GM12864 (cell line): ENCODE results near the gene TMEM259.

ENCODE experiments used
- DNase-seq: peaks from one replicate; pipeline ENCODE4 v3.0.0-alpha.2; 2011; ENCODE audit warnings: low read depth
- H3K4me3 ChIP-seq: 2 replicates; pipeline ENCODE4 v1.5.1; 2011; ENCODE audit warnings: mild to moderate bottlenecking, low read depth, low read length, control low read depth
- TF ChIP-seq, protein P1 (sequence below): IDR thresholded peaks from 2 replicates; pipeline ENCODE4 v1.5.1; 2011; ENCODE audit warnings: low read depth, mild to moderate bottlenecking, moderate library complexity, low read length, control low read depth, inconsistent platforms; ENCODE audit errors: missing control alignments

Gene TMEM259

DNA sequence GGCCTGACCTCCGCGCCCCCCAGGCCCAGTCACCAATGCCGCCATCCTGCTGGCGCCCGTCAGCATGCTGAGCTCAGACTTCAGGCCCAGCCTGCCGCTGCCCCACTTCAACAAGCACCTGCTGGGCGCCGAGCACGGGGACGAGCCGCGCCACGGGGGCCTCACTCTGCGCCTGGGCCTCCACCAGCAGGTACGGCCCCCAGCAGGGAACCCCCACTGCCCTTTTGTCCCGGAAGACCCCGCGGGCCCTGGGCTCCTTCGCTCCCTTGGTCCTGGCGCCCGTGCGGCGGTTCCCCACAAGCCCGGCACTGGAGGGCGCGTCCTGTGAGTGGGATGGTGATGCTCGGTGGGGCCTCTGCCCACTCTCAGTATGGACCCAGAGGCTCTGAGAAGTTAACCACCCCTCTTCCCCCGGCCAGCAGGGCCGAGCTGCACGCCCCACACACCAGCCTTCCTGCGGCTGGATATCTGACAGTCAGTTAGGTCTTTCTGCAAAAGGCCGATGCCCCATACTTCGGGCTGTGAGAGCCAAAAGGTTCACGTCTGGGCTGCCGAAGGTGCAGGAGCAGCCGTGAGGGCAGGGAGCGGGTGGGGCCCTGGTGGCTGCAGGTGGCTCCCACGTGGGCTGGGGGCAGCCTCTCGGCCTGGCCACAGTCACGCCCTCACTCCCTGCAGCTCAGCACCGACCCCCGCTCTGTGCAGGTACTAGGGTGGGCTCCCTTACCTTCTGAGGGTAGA, 28.8 kb downstream of the TMEM259 start:
- DNase-seq, result no peak
- H3K4me3 ChIP-seq, result no peak overlapping the region
- TF ChIP-seq, protein P1, sequence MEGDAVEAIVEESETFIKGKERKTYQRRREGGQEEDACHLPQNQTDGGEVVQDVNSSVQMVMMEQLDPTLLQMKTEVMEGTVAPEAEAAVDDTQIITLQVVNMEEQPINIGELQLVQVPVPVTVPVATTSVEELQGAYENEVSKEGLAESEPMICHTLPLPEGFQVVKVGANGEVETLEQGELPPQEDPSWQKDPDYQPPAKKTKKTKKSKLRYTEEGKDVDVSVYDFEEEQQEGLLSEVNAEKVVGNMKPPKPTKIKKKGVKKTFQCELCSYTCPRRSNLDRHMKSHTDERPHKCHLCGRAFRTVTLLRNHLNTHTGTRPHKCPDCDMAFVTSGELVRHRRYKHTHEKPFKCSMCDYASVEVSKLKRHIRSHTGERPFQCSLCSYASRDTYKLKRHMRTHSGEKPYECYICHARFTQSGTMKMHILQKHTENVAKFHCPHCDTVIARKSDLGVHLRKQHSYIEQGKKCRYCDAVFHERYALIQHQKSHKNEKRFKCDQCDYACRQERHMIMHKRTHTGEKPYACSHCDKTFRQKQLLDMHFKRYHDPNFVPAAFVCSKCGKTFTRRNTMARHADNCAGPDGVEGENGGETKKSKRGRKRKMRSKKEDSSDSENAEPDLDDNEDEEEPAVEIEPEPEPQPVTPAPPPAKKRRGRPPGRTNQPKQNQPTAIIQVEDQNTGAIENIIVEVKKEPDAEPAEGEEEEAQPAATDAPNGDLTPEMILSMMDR, result no peak

GRCh38 chr19:991174-991931, 29.6 kb downstream of the TMEM259 start:
- no peak for DNase-seq
- H3K4me3 ChIP-seq, result no peak overlapping the region
- TF ChIP-seq, protein P1, result no peak

DNA sequence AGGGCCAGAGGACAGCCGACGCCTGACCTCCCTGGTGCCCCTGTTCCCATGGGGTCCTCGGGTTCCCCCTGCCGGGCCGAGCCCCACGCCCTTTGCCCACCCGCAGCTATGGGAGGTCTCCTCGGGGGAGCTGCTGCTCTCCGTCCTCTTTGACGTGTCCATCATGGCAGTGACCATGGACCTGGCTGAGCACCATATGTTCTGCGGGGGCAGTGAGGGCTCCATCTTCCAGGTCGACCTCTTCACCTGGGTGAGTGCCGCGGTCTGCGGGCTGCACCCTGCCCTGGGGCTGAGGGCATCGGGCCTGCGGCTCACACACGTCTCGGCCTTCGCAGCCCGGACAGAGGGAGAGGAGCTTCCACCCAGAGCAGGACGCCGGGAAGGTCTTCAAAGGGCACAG, 30.2 kb downstream of the TMEM259 start:
- TF ChIP-seq, protein P1, result no peak
- no peak for DNase-seq
- no peak overlapping the region for H3K4me3 ChIP-seq

GRCh38 chr19:990119-990571, 30.8 kb downstream of the TMEM259 start:
- no peak overlapping the region for H3K4me3 ChIP-seq
- no peak for DNase-seq
- TF ChIP-seq, protein P1, result no peak

DNA sequence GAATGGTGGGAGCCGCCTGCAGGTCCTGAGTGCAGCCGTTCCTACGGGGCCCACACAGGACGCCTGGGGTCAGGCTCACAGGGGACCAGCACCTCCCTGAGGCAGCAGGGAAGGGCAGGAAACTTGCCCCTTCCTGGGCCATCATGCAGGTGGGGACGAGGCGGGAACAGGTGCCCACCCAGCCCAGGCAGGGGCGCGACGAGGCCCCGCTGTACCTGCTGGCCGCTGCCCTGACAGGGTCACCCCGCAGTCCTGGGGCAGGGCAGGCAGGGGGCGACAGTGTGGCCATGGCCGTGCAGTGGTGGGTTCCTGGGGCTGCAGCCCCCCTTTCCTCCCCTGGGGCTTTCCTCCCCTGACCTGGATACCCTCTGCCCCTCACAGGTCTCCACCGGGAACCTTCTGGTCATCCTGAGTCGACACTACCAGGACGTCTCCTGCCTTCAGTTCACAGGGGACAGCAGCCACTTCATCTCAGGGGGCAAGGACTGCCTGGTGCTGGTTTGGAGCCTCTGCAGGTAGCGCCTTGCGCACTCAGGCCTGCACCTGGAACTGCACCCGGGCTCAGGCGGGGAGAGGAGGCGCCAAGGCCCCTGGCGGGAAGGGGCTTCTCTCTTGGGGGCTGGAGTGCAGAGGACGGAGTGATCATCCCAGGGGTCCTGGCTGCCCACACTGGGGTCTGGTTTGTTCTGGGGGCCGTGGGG, 31.4 kb downstream of the TMEM259 start:
- no peak overlapping the region for H3K4me3 ChIP-seq
- DNase-seq, result no peak
- TF ChIP-seq, protein P1, result peak; percentile 30

DNA sequence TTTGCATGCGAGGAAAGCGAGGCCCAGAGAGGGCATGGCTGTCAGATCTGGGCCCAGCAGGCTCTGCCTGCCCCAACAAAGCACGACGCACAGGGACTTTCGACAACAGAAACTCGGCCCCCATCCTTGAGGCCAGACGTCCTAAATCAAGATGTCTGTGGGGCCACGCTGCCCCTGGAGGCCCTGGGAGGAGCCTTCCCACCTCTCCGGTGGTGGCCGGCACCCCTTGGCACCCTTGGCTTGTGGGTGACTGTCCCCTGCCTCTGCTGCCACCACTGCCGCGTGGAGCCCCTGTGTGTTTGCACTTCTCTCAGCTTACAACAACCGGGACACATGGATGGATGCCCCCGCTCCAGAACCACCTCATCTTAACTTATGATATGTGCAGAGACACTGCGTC, 32.4 kb downstream of the TMEM259 start:
- no peak overlapping the region for H3K4me3 ChIP-seq
- TF ChIP-seq, protein P1, result no peak
- no peak for DNase-seq
